GM19324 (cell line): ENCODE measurements around the gene GMEB2.

ENCODE experiments used
- ATAC-seq: cut with Tn5 transposase; IDR thresholded peaks from one replicate; pipeline ENCODE4 v1.9.1; 2021; ENCODE audit warnings: mild to moderate bottlenecking, moderate library complexity; ENCODE audit not compliant: unreplicated experiment, low FRiP score

GMEB2 gene

GRCh38 chr20:63551068-63551467 lies 75.8 kb downstream of the GMEB2 start:
- no peak for ATAC-seq

- ATAC-seq: no peak
Observed at GRCh38 chr20:63549679-63550282, 77.1 kb downstream of the GMEB2 start.

GRCh38 chr20:63549019-63549418 lies 77.9 kb downstream of the GMEB2 start:
- ATAC-seq: no peak

GRCh38 chr20:63548542-63548941 lies 78.4 kb downstream of the GMEB2 start:
- no peak for ATAC-seq

- no peak for ATAC-seq
Observed at GRCh38 chr20:63547725-63548480, 79.0 kb downstream of the GMEB2 start, which contains the start of gene SRMS. Gene SRMS, minus strand, starts transcription at chr20:63547749. Its CDS starts 286 bp downstream, at chr20:63547463.

- ATAC-seq: no peak
Observed at GRCh38 chr20:63546956-63547724, 79.8 kb downstream of the GMEB2 start.

GRCh38 chr20:63546256-63546955 lies 80.5 kb downstream of the GMEB2 start:
- ATAC-seq: no peak

GRCh38 chr20:63545814-63546213 lies 81.1 kb downstream of the GMEB2 start:
- ATAC-seq: no peak

- no peak for ATAC-seq
Observed at GRCh38 chr20:63544958-63545516, 81.9 kb downstream of the GMEB2 start.

- ATAC-seq: no peak
Observed at GRCh38 chr20:63544241-63544957, 82.5 kb downstream of the GMEB2 start.

- ATAC-seq: no peak
Observed at GRCh38 chr20:63543733-63544132, 83.2 kb downstream of the GMEB2 start.

GRCh38 chr20:63543131-63543530 lies 83.8 kb downstream of the GMEB2 start:
- no peak for ATAC-seq

- ATAC-seq: no peak
Observed at GRCh38 chr20:63542696-63543095, 84.2 kb downstream of the GMEB2 start.

GRCh38 chr20:63542031-63542559 lies 84.8 kb downstream of the GMEB2 start:
- ATAC-seq: no peak

GRCh38 chr20:63541371-63541770 lies 85.5 kb downstream of the GMEB2 start:
- no peak for ATAC-seq

- ATAC-seq: no peak
Observed at GRCh38 chr20:63540417-63541186, 86.3 kb downstream of the GMEB2 start.

GRCh38 chr20:63539441-63540370 lies 87.2 kb downstream of the GMEB2 start:
- no peak for ATAC-seq

GRCh38 chr20:63539092-63539430 lies 87.8 kb downstream of the GMEB2 start:
- no peak for ATAC-seq
